ENCODE data around the gene ASB18. TPM values are rescaled to one million over a fixed set of nuclear protein-coding genes. Genes with fewer than 3 reads are reported as not detected.

ASB18 gene
- total RNA-seq, 1 donor from 2014 or later, result not detected

DNA sequence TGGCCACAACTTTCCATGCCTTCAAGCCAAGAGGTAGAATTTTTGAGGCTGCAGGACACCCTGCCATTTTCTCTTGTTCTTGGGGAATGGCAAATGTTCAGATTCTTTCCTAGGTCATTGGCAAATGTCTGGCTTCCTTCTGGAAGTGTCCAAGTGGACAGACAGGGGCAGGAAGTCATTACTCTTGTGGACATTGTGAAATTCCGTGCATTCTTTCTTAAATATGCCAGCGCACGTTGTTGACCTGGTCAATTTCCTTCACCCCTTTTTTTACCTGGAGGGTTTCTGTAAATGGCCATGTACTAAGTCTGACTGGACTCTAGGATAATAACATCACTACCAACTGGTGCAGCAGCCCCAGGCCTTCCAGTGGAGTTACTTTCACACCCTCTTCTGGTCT, 13.9 kb downstream of the ASB18 start:
- Mint-ChIP-seq H3K36me3 (no peaks in the 10 kb centered on the region), H3K9me3 (no peaks in the 10 kb centered on the region), H3K4me3 (no peak overlapping the region), H3K4me1 (ENCODE audit: unreplicated experiment) (peaks cover 9% of the 10 kb centered on the region), H3K27ac (no peak overlapping the region), H3K27me3 (peaks cover 44% of the 10 kb centered on the region)
- no peak for DNase-seq (ENCODE audit: extremely low spot score, unreplicated experiment)
- TF ChIP-seq, protein P1, sequence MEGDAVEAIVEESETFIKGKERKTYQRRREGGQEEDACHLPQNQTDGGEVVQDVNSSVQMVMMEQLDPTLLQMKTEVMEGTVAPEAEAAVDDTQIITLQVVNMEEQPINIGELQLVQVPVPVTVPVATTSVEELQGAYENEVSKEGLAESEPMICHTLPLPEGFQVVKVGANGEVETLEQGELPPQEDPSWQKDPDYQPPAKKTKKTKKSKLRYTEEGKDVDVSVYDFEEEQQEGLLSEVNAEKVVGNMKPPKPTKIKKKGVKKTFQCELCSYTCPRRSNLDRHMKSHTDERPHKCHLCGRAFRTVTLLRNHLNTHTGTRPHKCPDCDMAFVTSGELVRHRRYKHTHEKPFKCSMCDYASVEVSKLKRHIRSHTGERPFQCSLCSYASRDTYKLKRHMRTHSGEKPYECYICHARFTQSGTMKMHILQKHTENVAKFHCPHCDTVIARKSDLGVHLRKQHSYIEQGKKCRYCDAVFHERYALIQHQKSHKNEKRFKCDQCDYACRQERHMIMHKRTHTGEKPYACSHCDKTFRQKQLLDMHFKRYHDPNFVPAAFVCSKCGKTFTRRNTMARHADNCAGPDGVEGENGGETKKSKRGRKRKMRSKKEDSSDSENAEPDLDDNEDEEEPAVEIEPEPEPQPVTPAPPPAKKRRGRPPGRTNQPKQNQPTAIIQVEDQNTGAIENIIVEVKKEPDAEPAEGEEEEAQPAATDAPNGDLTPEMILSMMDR (conservative IDR thresholded peaks at IDR 0.05), result no peak

GRCh38 chr2:236249066-236249465, 15.1 kb downstream of the ASB18 start:
- Mint-ChIP-seq H3K4me3 (no peak overlapping the region), H3K27ac (no peak overlapping the region), H3K36me3 (no peaks in the 10 kb centered on the region), H3K9me3 (no peaks in the 10 kb centered on the region), H3K4me1 (ENCODE audit: unreplicated experiment) (peaks cover 9% of the 10 kb centered on the region), H3K27me3 (peaks cover 44% of the 10 kb centered on the region)
- TF ChIP-seq, protein P1 (conservative IDR thresholded peaks at IDR 0.05), result no peak
- peak; percentile 13 for DNase-seq (ENCODE audit: extremely low spot score, unreplicated experiment)

DNA sequence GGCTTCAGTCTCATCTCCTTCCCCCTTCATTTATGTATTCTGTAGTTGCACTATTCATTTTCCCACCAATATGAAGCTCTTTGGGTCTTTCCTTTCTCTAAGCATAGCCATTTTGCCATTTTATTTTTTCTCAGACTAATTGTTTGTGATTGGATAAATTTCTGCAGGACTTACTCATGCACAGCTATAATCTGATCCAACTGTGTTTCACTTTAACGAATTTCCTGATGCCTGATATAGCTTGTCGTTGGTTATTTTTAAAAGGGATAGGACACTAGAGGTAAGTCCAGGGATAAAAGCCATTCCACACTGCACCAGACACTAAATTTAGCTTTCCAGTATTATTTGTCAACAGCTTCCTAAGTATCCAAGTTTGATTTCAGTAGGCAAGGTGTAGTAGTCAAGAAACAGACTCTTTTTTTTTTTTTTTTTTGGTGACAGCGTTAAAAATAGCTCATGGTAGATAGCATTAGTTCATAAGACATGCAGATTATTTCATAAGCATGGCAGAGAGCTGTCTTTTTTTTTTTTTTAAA, 17.4 kb downstream of the ASB18 start:
- Mint-ChIP-seq H3K27me3 (peaks cover 41% of the 10 kb centered on the region), H3K36me3 (no peaks in the 10 kb centered on the region), H3K9me3 (no peaks in the 10 kb centered on the region), H3K4me3 (no peak overlapping the region), H3K4me1 (ENCODE audit: unreplicated experiment) (peaks cover 9% of the 10 kb centered on the region), H3K27ac (no peak overlapping the region)
- DNase-seq (ENCODE audit: extremely low spot score, unreplicated experiment), result no peak
- TF ChIP-seq, protein P1 (conservative IDR thresholded peaks at IDR 0.05), result no peak

DNA sequence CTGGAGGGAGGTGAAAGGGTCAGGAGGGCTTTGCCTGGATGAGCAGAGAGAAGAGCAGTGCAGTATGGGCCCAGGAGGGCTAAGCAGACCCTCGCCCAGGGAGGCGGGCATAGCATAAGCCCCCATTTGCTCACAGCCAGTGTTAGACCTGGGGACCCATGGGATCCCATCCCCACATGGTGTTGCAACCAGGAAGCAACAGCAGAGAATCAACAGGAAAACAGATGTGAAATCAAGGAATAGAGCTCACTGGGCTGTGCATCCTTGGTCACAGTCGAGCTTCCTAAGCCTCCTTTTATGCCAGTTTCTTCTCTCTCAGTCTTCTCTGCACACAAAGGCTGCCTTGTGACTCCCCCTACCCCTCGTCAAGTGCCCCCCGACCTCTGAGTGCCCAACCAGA, 19.9 kb downstream of the ASB18 start:
- Mint-ChIP-seq H3K9me3 (no peaks in the 10 kb centered on the region), H3K27me3 (peaks cover 52% of the 10 kb centered on the region), H3K4me3 (no peak overlapping the region), H3K27ac (no peak overlapping the region), H3K4me1 (ENCODE audit: unreplicated experiment) (no peaks in the 10 kb centered on the region), H3K36me3 (no peaks in the 10 kb centered on the region)
- DNase-seq (ENCODE audit: extremely low spot score, unreplicated experiment), result peak; percentile 29
- TF ChIP-seq, protein P1 (conservative IDR thresholded peaks at IDR 0.05), result no peak

- H3K27me3 Mint-ChIP-seq, result peaks cover 57% of the 10 kb centered on the region
- H3K4me3 Mint-ChIP-seq, result no peak overlapping the region
- H3K4me1 Mint-ChIP-seq (ENCODE audit: unreplicated experiment), result peaks cover 4% of the 10 kb centered on the region
- no peaks in the 10 kb centered on the region for H3K36me3 Mint-ChIP-seq
- TF ChIP-seq, protein P1 (conservative IDR thresholded peaks at IDR 0.05), result no peak
- DNase-seq (ENCODE audit: extremely low spot score, unreplicated experiment), result peak; percentile 50
- no peak overlapping the region for H3K27ac Mint-ChIP-seq
- no peaks in the 10 kb centered on the region for H3K9me3 Mint-ChIP-seq
Observed at GRCh38 chr2:236242057-236242495, 22.1 kb downstream of the ASB18 start.
